Epithelial cell of proximal tubule (primary cell): ENCODE measurements around the gene UBE2M. TPM values are rescaled to one million over a fixed set of nuclear protein-coding genes. Genes with fewer than 3 reads are reported as not detected.
"Not testable (repeated sequence)": the region's sequence is repeated elsewhere in the genome, so short reads cannot be mapped to it uniquely, and the experiment has no call there.

ENCODE experiments used
- DNase-seq: peaks from one replicate; pipeline ENCODE4 v3.0.0-alpha.2; 2011; ENCODE audit warnings: low read depth
- H3K4me3 ChIP-seq: 2 replicates; pipeline ENCODE4 v1.5.1; 2011; ENCODE audit warnings: low read depth, mild to moderate bottlenecking, low read length
- CTCF ChIP-seq: conservative IDR thresholded peaks from 2 replicates; pipeline ENCODE4 v1.5.1; 2012; ENCODE audit warnings: low read depth, mild to moderate bottlenecking, low read length
- total RNA-seq: library from RNA; depleted of rRNA; stranded (reverse); fragments of >200 nt; gene quantifications from 2 replicates; pipeline ENCODE4 v1.2.3, GENCODE V29; 2015

UBE2M gene
- total RNA-seq, 1 donor from 2014 or later, result 37.4 TPM

GRCh38 chr19:58510084-58510862 lies 48.1 kb downstream of the UBE2M start:
- no peak for DNase-seq
- H3K4me3 ChIP-seq, result no peak overlapping the region
- TF ChIP-seq CTCF, result no peak

- TF ChIP-seq CTCF, result no peak
These were observed 48.7 kb downstream of the UBE2M start for GRCh38 chr19:58509731-58510083.

GRCh38 chr19:58507602-58508223 lies 50.7 kb downstream of the UBE2M start:
- not testable (repeated sequence) for H3K4me3 ChIP-seq, DNase-seq

More at GRCh38 chr19:58509731-58510083, 48.7 kb downstream of the UBE2M start:
- no peak overlapping the region for H3K4me3 ChIP-seq
- no peak for DNase-seq

Other genes with a start within 250 kb of the UBE2M start
- gene ZSCAN22, start 231.6 kb downstream of the UBE2M start, total RNA-seq, result 1.3 and 1.9 TPM in 2 replicates
- gene A1BG, start 205.1 kb downstream of the UBE2M start, total RNA-seq, result 2.7 and 20.1 TPM in 2 replicates
- 0.06 and 0.14 TPM in 2 replicates for gene ZNF497, start 195.9 kb downstream of the UBE2M start, total RNA-seq
- gene ZNF837, start 177.6 kb downstream of the UBE2M start, total RNA-seq, result 2.4 and 11.5 TPM in 2 replicates
- 1,628 and 2,421 TPM in 2 replicates for gene RPS5, start 171.3 kb downstream of the UBE2M start, total RNA-seq
- gene RNF225, start 163.0 kb downstream of the UBE2M start, total RNA-seq, result not detected in 2 replicates
- gene ZNF584, start 150.0 kb downstream of the UBE2M start, total RNA-seq, result 5.3 and 10.5 TPM in 2 replicates
- 1.8 and 2.4 TPM in 2 replicates for gene ZNF132, start 118.5 kb downstream of the UBE2M start, total RNA-seq
- 0.98 and 3.8 TPM in 2 replicates for gene ZNF324B, start 107.0 kb downstream of the UBE2M start, total RNA-seq
- 7.2 and 13.8 TPM in 2 replicates for gene ZNF324, start 91.5 kb downstream of the UBE2M start, total RNA-seq
- 8.6 and 9.7 TPM in 2 replicates for gene ZNF446, start 82.3 kb downstream of the UBE2M start, total RNA-seq
- 14.8 and 15.8 TPM in 2 replicates for gene SLC27A5, start 46.6 kb downstream of the UBE2M start, total RNA-seq
- 18.2 and 23.7 TPM in 2 replicates for gene ZBTB45, start 38.8 kb downstream of the UBE2M start, total RNA-seq
- gene TRIM28, start 14.5 kb downstream of the UBE2M start, total RNA-seq, result 454 and 661 TPM in 2 replicates
- 70.1 and 137 TPM in 2 replicates for gene CHMP2A, start 3.5 kb downstream of the UBE2M start, total RNA-seq
- gene MZF1, start 14.7 kb upstream of the UBE2M start, total RNA-seq, result 8.0 and 12.7 TPM in 2 replicates